ENCODE data around the gene RNASE8.
"Not testable (repeated sequence)": the region's sequence is repeated elsewhere in the genome, so short reads cannot be mapped to it uniquely, and the experiment has no call there.

RNASE8 gene

DNA sequence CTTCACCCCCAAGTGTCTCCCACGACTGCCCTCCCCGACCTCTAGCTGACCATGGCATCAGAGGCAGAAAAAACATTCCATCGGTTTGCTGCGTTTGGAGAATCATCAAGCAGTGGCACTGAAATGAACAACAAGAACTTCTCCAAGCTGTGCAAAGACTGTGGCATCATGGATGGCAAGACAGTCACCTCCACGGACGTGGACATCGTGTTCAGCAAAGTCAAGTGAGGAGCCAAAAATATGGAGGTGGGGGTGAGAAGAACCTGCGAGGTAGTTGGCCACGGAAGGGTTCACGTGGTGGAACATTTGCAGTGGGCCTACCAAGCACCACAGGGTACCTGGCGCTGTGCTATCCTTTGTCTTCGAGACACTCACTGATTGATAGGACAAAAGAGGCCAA, 27.1 kb upstream of the RNASE8 start:
- DNase-seq: no peak

DNA sequence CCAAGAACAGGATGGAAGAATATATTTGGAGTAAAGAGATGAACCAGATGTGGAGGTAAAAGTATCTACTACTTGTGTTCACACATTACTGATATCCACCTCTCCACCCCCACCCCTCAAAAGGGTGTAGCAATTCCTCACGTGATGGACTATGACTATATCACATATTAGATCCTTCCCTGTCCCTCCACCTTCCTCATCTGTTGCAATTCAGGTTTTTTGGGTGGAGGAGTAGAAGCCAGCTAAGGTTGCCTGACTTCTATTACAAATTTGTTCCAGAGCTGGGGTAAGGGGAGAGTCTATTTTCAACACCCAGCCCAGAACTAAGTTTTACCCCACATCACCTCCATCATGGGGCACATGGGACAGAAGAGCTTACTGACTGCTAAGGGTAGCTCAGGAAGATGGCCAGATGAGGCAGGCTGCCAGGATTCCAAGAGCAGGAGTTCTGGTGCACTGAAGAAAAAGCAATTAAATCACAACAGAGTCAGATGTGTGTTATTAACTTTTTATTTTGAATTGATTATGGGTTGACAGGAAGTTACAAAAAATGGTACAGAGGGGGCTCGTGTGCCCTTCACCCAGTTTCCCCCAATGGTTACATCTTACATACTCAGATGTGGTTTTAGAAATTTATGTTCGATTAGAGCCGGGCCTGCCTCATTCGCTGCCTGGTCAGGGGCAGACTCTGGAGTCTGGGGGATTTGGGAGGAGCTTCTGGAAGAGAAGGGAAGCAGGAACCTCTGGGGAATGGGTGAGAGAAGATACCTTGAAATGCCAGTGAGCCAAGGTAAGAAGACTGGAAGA, 25.1 kb upstream of the RNASE8 start:
- no peak for DNase-seq

GRCh38 chr14:21033133-21033698, 24.4 kb upstream of the RNASE8 start:
- no peak for DNase-seq

DNA sequence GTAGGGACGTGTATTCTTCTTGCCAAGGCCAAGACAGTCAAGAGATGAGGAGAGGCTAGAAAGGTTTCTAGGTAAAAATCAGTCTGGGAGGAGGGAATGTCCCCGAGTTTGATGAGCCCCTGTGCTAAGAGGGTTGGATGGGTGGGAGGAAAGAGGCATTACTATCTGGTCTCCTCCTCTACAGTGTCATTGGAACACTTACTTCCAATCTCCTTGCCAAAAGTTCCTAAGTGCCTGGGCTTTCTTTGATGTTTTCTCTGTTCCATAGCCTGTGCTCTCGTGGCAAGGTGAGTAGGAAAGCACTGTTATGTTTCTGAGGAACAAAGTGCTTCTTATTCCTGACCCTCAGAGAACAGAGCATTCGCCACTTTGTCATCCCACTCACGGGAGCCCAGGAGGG, 22.9 kb upstream of the RNASE8 start, which contains the start of gene RNASE13:
Gene RNASE13 (minus strand): TSS at position 101 of the 400 bp plus-strand sequence. CDS start 519 bp downstream, outside the sequence.
- no peak for DNase-seq

GRCh38 chr14:21036751-21037150, 20.9 kb upstream of the RNASE8 start:
- peak; percentile 55 for DNase-seq

GRCh38 chr14:21037156-21037555, 20.5 kb upstream of the RNASE8 start:
- DNase-seq: peak; percentile 46

DNA sequence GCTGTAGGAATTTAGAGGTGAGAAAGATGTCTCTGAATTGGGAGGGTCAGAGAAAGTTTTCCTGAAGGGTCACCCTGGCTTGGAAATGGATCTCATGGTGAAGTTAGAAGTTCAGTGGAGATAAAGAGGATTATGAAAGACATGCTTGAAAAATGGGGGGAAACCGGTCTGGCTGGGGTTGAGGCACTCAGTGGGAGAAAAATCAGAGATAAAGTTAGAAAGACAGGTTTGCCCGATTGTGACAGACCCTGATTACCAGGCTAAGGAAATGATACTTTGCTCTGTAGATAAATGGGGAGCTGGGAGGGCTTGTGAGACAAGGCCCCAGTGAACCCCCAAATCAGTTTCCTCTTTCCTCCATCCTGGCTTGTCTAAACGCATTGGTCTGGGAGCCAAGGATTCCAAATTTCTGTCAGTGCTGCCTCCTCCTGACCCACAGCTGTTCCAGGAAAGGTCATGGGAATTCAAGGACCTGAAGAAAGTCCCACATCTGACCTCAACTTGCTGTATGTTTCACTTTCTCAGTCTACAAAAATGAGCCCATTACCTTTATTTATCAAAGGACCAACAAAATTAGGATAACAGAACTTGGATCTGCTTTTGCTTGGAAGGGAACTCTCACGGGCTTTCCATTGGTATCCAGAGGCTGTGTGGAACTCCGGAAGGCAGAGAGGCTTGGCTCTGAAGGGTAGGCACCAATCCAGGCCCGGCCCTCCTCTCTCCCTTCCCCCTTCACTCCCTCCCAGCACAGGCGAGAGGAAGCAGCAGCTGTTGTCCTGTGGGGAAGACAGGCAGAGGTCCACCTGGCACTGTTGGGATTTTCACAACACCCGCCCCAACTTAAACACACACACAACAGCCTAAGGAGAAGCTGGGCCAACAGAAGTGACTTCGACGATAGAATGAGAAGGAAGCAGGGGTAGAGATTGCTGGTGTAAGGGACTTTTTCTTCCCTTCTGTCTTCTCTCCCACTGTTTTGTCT, 18.9 kb upstream of the RNASE8 start:
- DNase-seq: no peak

DNA sequence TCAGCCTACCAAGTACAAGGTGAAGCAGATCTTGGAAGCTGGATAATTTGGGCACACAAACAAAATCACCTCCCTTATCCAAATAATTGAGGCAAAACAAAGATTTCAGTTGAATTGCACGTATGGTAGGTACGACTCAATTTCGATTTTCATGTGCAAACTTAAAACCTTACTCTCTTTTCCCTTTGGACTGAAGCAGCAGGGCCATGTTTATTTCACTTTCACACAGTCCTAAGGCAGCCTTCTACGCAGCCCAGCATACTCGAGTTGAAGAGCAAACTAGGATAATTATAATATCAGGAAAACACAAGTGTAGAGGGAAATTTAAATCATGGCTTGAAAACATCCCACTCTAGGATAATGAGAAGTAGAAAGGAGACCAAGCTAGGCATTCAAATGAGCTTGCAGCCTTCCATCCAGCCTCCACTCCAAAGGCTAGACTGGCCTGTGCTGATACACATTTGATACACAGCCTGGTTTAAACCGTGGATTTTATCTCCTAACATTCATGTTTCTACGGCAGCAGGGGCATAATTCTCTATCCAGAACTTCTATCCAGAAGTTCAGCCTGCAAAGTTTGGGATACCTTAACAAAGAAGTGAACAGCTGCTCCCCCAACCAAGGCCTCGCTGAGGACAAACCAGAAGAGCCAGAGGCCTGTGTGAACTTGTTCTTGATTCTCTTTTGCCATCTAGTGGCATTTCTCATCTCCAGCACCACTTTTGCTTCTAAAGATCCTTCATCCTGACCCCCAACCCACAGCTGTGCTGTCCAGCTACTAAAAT, 17.8 kb upstream of the RNASE8 start:
- peak; percentile 66 for DNase-seq

GRCh38 chr14:21040370-21040925, 17.2 kb upstream of the RNASE8 start:
- no peak for DNase-seq

GRCh38 chr14:21040941-21041340, 16.7 kb upstream of the RNASE8 start:
- not testable (repeated sequence) for DNase-seq

- DNase-seq: no peak
Measured at GRCh38 chr14:21041676-21042433, 15.8 kb upstream of the RNASE8 start, which contains the start of gene RNASE7. TSS of gene RNASE7 (plus strand) at chr14:21042362. CDS start at chr14:21042993, 631 bp downstream.

- no peak for DNase-seq
Measured at GRCh38 chr14:21042918-21043317, 14.7 kb upstream of the RNASE8 start.

GRCh38 chr14:21043387-21043973, 14.1 kb upstream of the RNASE8 start:
- no peak for DNase-seq

DNA sequence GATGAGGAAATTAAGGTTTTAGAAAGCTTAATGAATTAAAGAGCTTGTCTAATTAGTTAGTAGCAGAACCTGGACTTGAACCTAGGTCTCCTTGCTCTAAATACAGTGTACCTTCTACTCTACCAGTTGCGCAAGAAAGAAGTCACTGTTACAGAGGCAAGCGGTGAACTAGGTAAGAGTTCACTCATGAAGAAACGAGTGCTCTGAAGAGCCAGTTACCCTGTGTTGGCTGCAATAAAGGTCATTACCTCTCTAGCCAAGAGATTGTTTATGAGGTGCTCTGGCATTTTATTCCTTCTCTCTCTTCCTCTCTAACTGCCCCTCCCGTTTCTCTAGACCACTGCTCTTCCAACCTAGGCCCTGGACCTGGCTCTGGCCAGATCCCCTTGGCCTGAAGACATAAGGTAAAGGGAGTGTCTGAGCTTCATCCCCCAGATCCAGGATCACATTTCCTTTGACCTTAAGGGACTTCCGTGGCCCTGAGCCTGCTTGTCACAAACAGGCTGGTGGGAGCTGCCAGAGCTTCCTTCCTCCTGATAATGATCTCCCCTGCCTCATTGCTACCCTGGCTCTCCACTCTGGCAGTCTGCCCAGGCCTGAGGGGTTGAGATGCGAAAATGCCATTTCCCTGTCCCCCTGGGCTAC, 13.5 kb upstream of the RNASE8 start:
- DNase-seq: no peak

GRCh38 chr14:21047378-21047781, 10.2 kb upstream of the RNASE8 start:
- DNase-seq: no peak

DNA sequence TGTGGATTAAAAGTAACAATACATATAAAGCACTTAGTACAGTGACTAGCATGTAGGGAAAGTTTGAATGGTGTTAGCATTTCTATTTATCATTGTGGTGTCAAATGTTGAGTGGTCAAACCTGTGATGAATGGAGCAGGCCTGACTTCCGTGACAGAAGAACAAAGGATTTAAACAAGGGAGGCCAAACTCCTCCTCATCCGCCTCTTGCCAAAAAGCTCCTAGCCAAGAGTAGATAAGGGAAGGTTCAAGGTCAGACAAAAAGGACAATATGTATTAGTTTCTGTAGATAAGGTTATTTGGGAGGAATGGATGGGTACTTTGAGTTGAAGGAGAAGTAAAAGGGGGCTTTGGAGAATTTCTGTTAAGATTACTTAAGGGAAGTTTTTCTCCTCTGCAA, 9.0 kb upstream of the RNASE8 start:
- DNase-seq: no peak

DNA sequence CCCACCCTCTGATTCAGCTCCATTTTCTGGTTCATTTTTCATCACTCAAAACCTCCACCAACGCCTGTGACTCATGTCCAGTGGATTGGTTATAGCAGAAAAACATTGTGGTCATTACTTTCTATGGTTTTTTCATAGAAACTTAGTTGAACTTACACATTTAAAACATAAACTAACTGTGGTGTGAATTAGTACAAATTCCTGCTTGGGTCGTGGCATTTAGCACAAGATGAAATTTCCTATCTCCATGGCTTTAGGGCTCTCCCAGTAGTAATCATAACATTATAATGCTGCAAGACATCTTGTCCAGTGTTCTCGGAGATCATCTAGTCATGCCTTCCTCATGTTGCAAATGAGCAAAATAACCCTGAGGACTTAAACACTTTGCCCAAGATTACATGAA, 8.3 kb upstream of the RNASE8 start:
- no peak for DNase-seq

- DNase-seq: no peak
Measured at GRCh38 chr14:21050597-21050996, 7.0 kb upstream of the RNASE8 start.

DNA sequence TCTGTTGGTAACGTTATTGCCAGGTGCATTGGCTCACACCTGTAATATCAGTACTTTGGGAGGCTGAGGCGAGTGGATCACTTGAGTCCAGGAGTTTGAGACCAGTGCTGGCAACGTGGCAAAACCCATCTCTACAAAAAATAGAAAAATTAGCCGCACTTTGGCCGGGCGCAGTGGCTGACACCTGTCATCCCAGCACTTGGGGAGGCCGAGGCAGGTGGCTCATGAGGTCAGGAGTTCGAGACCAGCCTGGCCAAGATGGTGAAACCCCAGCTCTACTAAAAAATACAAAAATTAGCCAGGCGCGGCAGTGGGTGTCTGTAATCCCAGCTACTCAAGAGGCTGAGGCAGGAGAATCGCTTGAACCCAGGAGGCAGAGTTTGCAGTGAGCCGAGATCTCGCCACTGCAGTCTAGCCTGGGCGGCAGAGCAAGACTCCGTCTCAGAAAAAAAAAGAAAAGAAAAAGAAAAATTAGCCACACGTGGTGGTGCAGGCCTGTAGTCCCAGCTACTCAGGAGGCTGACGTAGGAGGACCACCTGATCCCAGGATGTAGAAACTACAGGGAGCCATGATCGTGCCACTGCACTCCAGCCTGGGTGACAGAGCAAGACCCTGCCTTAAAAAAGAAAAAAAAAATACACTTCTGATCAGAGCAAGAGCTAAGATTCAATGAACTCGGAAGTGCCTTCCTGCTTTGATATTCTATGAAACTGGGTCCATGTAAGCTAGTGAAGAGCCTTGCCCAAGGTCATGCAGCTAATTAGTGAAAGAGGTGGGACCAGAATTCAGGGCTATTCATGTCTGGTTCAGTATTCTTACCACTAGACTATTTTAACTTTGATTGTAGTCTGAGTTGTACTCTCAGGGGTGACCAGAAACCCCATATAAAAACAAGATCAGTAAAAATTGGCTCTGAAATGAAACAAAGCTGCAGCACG, 4.2 kb upstream of the RNASE8 start:
- DNase-seq: no peak
